ENCODE data around the gene NGEF. TPM values are rescaled to one million over a fixed set of nuclear protein-coding genes. Genes with fewer than 3 reads are reported as not detected.
A peak's percentile ranks its signal among the peaks of the same experiment; 100 is the strongest.

Gene NGEF
- total RNA-seq, 3 donors from 2014 or later: 20.1 to 67.5 (median 38.0) TPM

DNA sequence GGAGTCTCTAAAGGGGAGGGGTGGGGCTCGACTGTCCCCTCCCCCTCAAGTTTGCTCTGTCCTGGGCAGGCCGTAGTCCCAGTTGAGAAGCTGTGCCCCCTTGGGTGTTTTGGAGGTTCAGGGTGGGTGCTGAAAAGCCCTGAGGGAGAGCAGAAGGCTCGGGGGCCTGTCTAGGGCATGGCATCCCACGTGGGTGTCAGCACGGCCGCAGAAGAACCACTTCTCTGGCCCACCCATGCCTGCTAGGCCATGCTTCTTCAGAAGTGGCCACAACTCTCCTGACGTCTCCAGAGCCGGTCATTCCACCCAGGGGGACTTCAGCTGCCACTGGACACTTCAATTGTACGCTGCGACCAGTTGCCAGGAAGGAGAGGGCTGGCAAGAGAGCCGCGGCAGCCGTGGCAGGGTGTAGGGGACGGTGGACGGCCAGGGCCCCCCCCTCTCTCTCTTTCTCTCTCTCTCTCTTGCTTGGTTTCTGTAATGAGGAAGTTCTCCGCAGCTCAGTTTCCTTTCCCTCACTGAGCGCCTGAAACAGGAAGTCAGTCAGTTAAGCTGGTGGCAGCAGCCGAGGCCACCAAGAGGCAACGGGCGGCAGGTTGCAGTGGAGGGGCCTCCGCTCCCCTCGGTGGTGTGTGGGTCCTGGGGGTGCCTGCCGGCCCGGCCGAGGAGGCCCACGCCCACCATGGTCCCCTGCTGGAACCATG lies 46.9 kb upstream of the NGEF start, which contains the start of gene INPP5D:
Gene INPP5D, plus strand, starts transcription at position 546 of the 704 bp plus-strand sequence. Its CDS starts 137 bp downstream, at position 683.
- H3K9me3 ChIP-seq: no peaks in the 10 kb centered on the region
- TF ChIP-seq, protein P1, sequence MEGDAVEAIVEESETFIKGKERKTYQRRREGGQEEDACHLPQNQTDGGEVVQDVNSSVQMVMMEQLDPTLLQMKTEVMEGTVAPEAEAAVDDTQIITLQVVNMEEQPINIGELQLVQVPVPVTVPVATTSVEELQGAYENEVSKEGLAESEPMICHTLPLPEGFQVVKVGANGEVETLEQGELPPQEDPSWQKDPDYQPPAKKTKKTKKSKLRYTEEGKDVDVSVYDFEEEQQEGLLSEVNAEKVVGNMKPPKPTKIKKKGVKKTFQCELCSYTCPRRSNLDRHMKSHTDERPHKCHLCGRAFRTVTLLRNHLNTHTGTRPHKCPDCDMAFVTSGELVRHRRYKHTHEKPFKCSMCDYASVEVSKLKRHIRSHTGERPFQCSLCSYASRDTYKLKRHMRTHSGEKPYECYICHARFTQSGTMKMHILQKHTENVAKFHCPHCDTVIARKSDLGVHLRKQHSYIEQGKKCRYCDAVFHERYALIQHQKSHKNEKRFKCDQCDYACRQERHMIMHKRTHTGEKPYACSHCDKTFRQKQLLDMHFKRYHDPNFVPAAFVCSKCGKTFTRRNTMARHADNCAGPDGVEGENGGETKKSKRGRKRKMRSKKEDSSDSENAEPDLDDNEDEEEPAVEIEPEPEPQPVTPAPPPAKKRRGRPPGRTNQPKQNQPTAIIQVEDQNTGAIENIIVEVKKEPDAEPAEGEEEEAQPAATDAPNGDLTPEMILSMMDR (IDR thresholded peaks at IDR 0.05): no peak
- ATAC-seq: peak; percentile 71
- H3K36me3 ChIP-seq (ENCODE audit: low read depth): no peaks in the 10 kb centered on the region
- intact Hi-C loops (cut with DNase I, micrococcal nuclease): no loop called here
- peak; percentile 57 to 82 (median 62) for DNase-seq
- peaks cover 18% of the 10 kb centered on the region for H3K4me1 ChIP-seq (ENCODE audit: low read depth)
- peak within 1 kb of the TSS; percentile 11 for H3K4me3 ChIP-seq

- no peak overlapping the region for H3K4me3 ChIP-seq
- no peak for DNase-seq
- TF ChIP-seq, protein P1 (IDR thresholded peaks at IDR 0.05): no peak
Observed at GRCh38 chr2:233059547-233059796, 46.4 kb upstream of the NGEF start.

GRCh38 chr2:233058717-233059546 lies 45.9 kb upstream of the NGEF start:
- intact Hi-C loops (cut with DNase I, micrococcal nuclease): no loop called here
- no peak for DNase-seq

More at GRCh38 chr2:233059547-233059796, 46.4 kb upstream of the NGEF start:
- intact Hi-C loops (cut with DNase I, micrococcal nuclease): no loop called here
- H3K36me3 ChIP-seq (ENCODE audit: low read depth): no peaks in the 10 kb centered on the region
- no peaks in the 10 kb centered on the region for H3K9me3 ChIP-seq
- H3K4me1 ChIP-seq (ENCODE audit: low read depth): peaks cover 18% of the 10 kb centered on the region
- ATAC-seq: no peak

GRCh38 chr2:233056961-233057605 lies 44.0 kb upstream of the NGEF start:
- Histone ChIP-seq H3K4me3 (no peak overlapping the region), H3K4me1 (ENCODE audit: low read depth) (peaks cover 6% of the 10 kb centered on the region), H3K9me3 (no peaks in the 10 kb centered on the region), H3K36me3 (ENCODE audit: low read depth) (no peaks in the 10 kb centered on the region)
- TF ChIP-seq, protein P1 (IDR thresholded peaks at IDR 0.05): no peak
- DNase-seq: no peak
- no peak for ATAC-seq
- intact Hi-C loops (cut with DNase I, micrococcal nuclease): no loop called here

More at GRCh38 chr2:233058717-233059546, 45.9 kb upstream of the NGEF start:
- TF ChIP-seq, protein P1 (IDR thresholded peaks at IDR 0.05): no peak
- no peaks in the 10 kb centered on the region for H3K36me3 ChIP-seq (ENCODE audit: low read depth)
- H3K4me3 ChIP-seq: no peak overlapping the region
- H3K9me3 ChIP-seq: no peaks in the 10 kb centered on the region
- ATAC-seq: no peak
- H3K4me1 ChIP-seq (ENCODE audit: low read depth): peaks cover 18% of the 10 kb centered on the region

DNA sequence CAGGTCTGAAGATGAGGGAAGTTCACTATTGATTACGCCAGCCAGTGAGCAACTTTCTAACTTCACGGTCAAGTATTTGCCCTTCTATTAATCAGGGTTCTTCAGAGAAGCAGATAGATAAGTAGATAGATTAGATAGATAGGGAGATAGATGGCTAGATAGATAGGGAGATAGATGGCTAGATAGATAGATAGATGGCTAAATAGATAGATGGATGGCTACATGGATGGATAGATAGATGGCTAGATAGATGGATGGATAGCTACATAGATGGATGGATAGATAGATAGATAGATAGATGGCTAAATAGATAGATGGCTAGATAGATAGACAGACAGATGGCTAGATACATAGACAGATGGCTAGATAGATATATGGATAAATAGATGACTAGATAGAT lies 42.3 kb upstream of the NGEF start:
- no peaks in the 10 kb centered on the region for H3K9me3 ChIP-seq
- peaks cover 6% of the 10 kb centered on the region for H3K4me1 ChIP-seq (ENCODE audit: low read depth)
- intact Hi-C loops (cut with DNase I, micrococcal nuclease): no loop called here
- no peaks in the 10 kb centered on the region for H3K36me3 ChIP-seq (ENCODE audit: low read depth)
- TF ChIP-seq, protein P1 (IDR thresholded peaks at IDR 0.05): no peak
- ATAC-seq: no peak
- no peak overlapping the region for H3K4me3 ChIP-seq
- DNase-seq: no peak

All from mucosa of descending colon (tissue), 3 donors.